Body of pancreas (tissue), 4 donors: Measurements from ENCODE around the gene CDCA3.
"Not testable (repeated sequence)": the region's sequence is repeated elsewhere in the genome, so short reads cannot be mapped to it uniquely, and the experiment has no call there.

Experiments
- CTCF ChIP-seq, 7 experiments: fragments of 450-650 bp in 4 of 7; fragments of 200-600 bp in 3 of 7; sonication (generic) in 3 of 7; IDR thresholded peaks; one replicate each; pipeline ENCODE4 v1.5.1; 2016 to 2019; ENCODE audit warnings: antibody characterized with exemption in 7 of 7
- POLR2A ChIP-seq, 3 donors: fragments of 450-650 bp; IDR thresholded peaks; one replicate each; pipeline ENCODE4 v1.6.1; 2016; ENCODE audit warnings: antibody characterized with exemption in 3 of 3, mild to moderate bottlenecking in 2 of 3

- TF ChIP-seq CTCF, POLR2A (IDR thresholded peaks at IDR 0.05): not testable (repeated sequence)
These were observed 37.7 kb upstream of the CDCA3 start for GRCh38 chr12:6888794-6889193.
